ENCODE results near the gene SSC4D. TPM values are rescaled to one million over a fixed set of nuclear protein-coding genes. Genes with fewer than 3 reads are reported as not detected.

Gene SSC4D
- total and polyA plus RNA-seq, 9 of the 15 experiments (the other 6 are each of a cell fraction or from before 2014, with no cell fraction given) = 0.06 to 1.1 (median 0.85) TPM; not detected in 1

DNA sequence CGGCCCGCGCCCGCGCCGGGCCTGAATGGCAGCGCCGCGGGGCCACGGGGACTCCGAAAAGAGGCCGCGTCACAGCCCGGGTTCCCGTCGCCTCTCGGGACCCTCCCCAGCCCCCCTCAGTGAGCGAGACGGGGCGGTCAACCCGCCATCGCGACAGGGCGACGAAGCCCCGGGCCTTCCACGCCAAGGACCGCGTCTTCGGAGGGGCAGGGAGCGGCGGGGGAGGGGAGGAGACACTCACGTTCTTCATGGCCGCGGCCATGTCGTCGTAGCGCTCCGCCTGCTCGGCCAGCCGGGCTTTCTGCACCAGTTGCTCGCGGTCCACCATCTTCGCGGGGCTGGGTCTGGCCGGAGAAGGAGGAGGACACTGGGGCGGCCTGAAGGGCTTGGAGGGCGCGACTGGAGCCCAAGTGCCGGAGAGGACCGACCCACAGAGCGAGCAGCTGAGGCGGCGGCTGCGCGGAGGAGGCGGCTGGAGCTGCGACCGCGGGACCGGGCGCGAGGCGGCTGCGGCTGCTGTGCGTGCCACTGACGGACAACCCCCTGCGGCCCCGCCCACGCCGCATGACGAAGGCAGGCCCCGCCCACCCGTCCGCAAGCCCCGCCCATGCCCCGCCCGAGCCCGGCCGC lies 50.9 kb downstream of the SSC4D start, which contains the start of gene YWHAG (continued):
- TF ChIP-seq SNIP1 (IDR thresholded peaks at IDR 0.05; ENCODE audit: low read depth) = no peak
- no peak for TF ChIP-seq ZNF584 (CRISPR knock-in tag; IDR thresholded peaks at IDR 0.05; ENCODE audit: low read depth)
- TF ChIP-seq, protein P1, sequence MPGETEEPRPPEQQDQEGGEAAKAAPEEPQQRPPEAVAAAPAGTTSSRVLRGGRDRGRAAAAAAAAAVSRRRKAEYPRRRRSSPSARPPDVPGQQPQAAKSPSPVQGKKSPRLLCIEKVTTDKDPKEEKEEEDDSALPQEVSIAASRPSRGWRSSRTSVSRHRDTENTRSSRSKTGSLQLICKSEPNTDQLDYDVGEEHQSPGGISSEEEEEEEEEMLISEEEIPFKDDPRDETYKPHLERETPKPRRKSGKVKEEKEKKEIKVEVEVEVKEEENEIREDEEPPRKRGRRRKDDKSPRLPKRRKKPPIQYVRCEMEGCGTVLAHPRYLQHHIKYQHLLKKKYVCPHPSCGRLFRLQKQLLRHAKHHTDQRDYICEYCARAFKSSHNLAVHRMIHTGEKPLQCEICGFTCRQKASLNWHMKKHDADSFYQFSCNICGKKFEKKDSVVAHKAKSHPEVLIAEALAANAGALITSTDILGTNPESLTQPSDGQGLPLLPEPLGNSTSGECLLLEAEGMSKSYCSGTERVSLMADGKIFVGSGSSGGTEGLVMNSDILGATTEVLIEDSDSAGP (CRISPR knock-in tag; IDR thresholded peaks at IDR 0.05) = peak; percentile 52
- peak; percentile 77 for TF ChIP-seq CCNT2 (IDR thresholded peaks at IDR 0.05; ENCODE audit: borderline replicate concordance, extremely low read depth, insufficient read length, low read depth, low read length)
- TF ChIP-seq TRIM24 (IDR thresholded peaks at IDR 0.05) = 0 out of 4 replicates have a peak, but pooled peaks of 1 of the 2 experiments have one; percentile 42
- TF ChIP-seq, protein P2, sequence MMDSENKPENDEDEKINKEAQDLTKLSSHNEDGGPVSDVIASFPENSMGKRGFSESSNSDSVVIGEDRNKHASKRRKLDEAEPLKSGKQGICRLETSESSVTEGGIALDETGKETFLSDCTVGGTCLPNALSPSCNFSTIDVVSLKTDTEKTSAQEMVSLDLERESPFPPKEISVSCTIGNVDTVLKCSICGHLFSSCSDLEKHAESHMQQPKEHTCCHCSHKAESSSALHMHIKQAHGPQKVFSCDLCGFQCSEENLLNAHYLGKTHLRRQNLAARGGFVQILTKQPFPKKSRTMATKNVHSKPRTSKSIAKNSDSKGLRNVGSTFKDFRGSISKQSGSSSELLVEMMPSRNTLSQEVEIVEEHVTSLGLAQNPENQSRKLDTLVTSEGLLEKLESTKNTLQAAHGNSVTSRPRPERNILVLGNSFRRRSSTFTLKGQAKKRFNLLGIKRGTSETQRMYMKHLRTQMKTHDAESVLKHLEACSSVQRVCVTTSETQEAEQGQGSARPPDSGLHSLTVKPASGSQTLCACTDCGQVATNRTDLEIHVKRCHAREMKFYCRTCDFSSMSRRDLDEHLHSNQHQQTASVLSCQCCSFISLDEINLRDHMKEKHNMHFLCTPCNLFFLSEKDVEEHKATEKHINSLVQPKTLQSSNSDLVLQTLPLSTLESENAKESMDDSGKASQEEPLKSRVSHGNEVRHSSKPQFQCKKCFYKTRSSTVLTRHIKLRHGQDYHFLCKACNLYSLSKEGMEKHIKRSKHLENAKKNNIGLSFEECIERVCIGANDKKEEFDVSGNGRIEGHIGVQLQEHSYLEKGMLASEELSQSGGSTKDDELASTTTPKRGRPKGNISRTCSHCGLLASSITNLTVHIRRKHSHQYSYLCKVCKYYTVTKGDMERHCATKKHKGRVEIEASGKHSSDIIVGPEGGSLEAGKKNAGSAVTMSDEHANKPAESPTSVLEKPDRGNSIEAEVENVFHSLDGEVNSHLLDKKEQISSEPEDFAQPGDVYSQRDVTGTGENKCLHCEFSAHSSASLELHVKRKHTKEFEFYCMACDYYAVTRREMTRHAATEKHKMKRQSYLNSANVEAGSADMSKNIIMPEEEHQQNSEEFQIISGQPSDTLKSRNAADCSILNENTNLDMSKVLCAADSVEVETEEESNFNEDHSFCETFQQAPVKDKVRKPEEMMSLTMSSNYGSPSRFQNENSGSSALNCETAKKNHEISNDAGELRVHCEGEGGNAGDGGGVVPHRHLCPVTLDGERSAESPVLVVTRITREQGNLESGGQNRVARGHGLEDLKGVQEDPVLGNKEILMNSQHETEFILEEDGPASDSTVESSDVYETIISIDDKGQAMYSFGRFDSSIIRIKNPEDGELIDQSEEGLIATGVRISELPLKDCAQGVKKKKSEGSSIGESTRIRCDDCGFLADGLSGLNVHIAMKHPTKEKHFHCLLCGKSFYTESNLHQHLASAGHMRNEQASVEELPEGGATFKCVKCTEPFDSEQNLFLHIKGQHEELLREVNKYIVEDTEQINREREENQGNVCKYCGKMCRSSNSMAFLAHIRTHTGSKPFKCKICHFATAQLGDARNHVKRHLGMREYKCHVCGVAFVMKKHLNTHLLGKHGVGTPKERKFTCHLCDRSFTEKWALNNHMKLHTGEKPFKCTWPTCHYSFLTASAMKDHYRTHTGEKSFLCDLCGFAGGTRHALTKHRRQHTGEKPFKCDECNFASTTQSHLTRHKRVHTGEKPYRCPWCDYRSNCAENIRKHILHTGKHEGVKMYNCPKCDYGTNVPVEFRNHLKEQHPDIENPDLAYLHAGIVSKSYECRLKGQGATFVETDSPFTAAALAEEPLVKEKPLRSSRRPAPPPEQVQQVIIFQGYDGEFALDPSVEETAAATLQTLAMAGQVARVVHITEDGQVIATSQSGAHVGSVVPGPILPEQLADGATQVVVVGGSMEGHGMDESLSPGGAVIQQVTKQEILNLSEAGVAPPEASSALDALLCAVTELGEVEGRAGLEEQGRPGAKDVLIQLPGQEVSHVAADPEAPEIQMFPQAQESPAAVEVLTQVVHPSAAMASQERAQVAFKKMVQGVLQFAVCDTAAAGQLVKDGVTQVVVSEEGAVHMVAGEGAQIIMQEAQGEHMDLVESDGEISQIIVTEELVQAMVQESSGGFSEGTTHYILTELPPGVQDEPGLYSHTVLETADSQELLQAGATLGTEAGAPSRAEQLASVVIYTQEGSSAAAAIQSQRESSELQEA (IDR thresholded peaks at IDR 0.05; ENCODE audit: low read depth) = no peak
- TF ChIP-seq CHD4 (IDR thresholded peaks at IDR 0.05; ENCODE audit: insufficient read depth, insufficient replicate concordance, low read depth, low read length, poor library complexity, severe bottlenecking) = no peak
- TF ChIP-seq YBX1 (IDR thresholded peaks at IDR 0.05) = no peak
- TF ChIP-seq ZNF347 (CRISPR knock-in tag; IDR thresholded peaks at IDR 0.05; ENCODE audit: low read depth) = no peak
- TF ChIP-seq PHF21A (IDR thresholded peaks at IDR 0.05; ENCODE audit: borderline replicate concordance, low read depth) = no peak
- no peak for TF ChIP-seq ZNF766 (CRISPR knock-in tag; conservative IDR thresholded peaks at IDR 0.05)
- TF ChIP-seq, protein P3, sequence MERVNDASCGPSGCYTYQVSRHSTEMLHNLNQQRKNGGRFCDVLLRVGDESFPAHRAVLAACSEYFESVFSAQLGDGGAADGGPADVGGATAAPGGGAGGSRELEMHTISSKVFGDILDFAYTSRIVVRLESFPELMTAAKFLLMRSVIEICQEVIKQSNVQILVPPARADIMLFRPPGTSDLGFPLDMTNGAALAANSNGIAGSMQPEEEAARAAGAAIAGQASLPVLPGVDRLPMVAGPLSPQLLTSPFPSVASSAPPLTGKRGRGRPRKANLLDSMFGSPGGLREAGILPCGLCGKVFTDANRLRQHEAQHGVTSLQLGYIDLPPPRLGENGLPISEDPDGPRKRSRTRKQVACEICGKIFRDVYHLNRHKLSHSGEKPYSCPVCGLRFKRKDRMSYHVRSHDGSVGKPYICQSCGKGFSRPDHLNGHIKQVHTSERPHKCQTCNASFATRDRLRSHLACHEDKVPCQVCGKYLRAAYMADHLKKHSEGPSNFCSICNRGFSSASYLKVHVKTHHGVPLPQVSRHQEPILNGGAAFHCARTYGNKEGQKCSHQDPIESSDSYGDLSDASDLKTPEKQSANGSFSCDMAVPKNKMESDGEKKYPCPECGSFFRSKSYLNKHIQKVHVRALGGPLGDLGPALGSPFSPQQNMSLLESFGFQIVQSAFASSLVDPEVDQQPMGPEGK (CRISPR knock-in tag; IDR thresholded peaks at IDR 0.05; ENCODE audit: borderline replicate concordance) = no peak
- TF ChIP-seq, protein P4, sequence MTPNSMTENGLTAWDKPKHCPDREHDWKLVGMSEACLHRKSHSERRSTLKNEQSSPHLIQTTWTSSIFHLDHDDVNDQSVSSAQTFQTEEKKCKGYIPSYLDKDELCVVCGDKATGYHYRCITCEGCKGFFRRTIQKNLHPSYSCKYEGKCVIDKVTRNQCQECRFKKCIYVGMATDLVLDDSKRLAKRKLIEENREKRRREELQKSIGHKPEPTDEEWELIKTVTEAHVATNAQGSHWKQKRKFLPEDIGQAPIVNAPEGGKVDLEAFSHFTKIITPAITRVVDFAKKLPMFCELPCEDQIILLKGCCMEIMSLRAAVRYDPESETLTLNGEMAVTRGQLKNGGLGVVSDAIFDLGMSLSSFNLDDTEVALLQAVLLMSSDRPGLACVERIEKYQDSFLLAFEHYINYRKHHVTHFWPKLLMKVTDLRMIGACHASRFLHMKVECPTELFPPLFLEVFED (CRISPR knock-in tag; conservative IDR thresholded peaks at IDR 0.05) = peak; percentile 70; the same call in 1 of the 2 replicates
- TF ChIP-seq ZNF785 (CRISPR knock-in tag; IDR thresholded peaks at IDR 0.05) = no peak

Data from K562 (cell line).